ENCODE data around the gene ARHGDIG. TPM values are rescaled to one million over a fixed set of nuclear protein-coding genes. Genes with fewer than 3 reads are reported as not detected.

ARHGDIG gene
- total RNA-seq, 1 experiment from 2014 or later = 5.9 TPM

DNA sequence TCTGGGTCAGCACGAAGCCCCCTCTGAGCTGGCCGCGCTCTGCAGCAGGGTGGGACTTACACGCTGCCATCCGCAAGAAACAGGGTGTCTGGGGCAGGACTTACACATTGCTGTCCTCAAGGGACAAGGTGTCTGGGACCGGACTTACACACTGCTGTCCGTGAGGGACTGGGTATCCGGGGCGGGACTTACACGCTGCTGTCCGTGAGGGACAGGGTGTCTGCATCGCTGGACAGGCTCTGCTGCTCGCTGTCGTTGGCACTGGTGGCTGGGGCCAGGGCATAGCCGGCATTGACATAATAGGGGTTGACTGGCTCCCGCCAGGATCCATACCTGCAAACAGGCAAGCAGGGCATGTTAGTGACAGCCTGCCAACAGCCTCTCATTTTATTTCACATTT lies 34.0 kb downstream of the ARHGDIG start:
- no peak overlapping the region for H3K56ac ChIP-seq (ENCODE audit: insufficient read length, low read depth, low read length)
- H2BK15ac ChIP-seq (ENCODE audit: low read depth, low read length) = no peak overlapping the region
- no peak overlapping the region; the same call in 1 of the 2 replicates for H3K14ac ChIP-seq (ENCODE audit: insufficient read depth, low read length)
- H2BK20ac ChIP-seq (ENCODE audit: low read depth, low read length, poor library complexity, severe bottlenecking) = no peak overlapping the region
- WGBS (ENCODE audit: extremely low coverage, insufficient read length, low lambda C conversion rate) = no CpG with 5 or more reads among the region's 16 CpGs
- no peak overlapping the region for H3K27ac Mint-ChIP-seq
- H4K91ac ChIP-seq (ENCODE audit: insufficient read length, low read depth, low read length) = no peak overlapping the region
- no peak overlapping the region for H2BK5ac ChIP-seq (ENCODE audit: insufficient read length, low read length)
- DNase-seq = no peak
- no peaks in the 10 kb centered on the region for H3K23me2 ChIP-seq (ENCODE audit: insufficient read length, low read depth, low read length, poor library complexity, severe bottlenecking)
- H2BK120ac ChIP-seq (ENCODE audit: low read depth, low read length, poor library complexity, severe bottlenecking) = no peak overlapping the region
- no peak overlapping the region for H3K9ac ChIP-seq (ENCODE audit: extremely low read depth, insufficient read length, low read length)
- no peak overlapping the region for H3T11ph ChIP-seq (ENCODE audit: low read length)
- H4K5ac ChIP-seq (ENCODE audit: insufficient read length, low read depth, low read length) = no peak overlapping the region
- H3K79me1 ChIP-seq (ENCODE audit: insufficient read depth, low read depth, low read length, poor library complexity, severe bottlenecking) = no peaks in the 10 kb centered on the region
- no peaks in the 10 kb centered on the region for H3K9me3 Mint-ChIP-seq
- H3K27me3 ChIP-seq (ENCODE audit: insufficient read depth, low read length) = no peaks in the 10 kb centered on the region
- no peak overlapping the region for H3K4me3 Mint-ChIP-seq
- peaks cover 3% of the 10 kb centered on the region; the same call in 1 of the 2 replicates for H3K79me2 ChIP-seq (ENCODE audit: insufficient read depth, low read length)
- H2BK12ac ChIP-seq (ENCODE audit: insufficient read length, low read depth, low read length) = no peak overlapping the region
- no peak overlapping the region for H3K27ac ChIP-seq (ENCODE audit: insufficient read length, low read depth, low read length)
- no peak overlapping the region for H3K23ac ChIP-seq (ENCODE audit: insufficient read length, low read depth, low read length)
- H3K4me1 Mint-ChIP-seq = peaks cover 14 to 15% of the 10 kb centered on the region in 2 experiments
- peaks cover 10 to 45% (median 33%) of the 10 kb centered on the region in 3 experiments; a peak in 6 of 7 replicates for H3K36me3 Mint-ChIP-seq (ENCODE audit: insufficient read depth in 1 of 3, low read depth in 3 of 3)
- H4K8ac ChIP-seq (replicated peaks; ENCODE audit: insufficient read length, low read depth, low read length) = no peak overlapping the region
- H3K27me3 Mint-ChIP-seq (ENCODE audit: low read depth) = no peaks in the 10 kb centered on the region
- no peak for TF ChIP-seq CTCF (conservative IDR thresholded peaks at IDR 0.05)
- H2AK5ac ChIP-seq (ENCODE audit: insufficient read length, low read length) = no peak overlapping the region
- H3K4ac ChIP-seq (ENCODE audit: low read depth, low read length) = no peak overlapping the region
- H3K4me2 ChIP-seq (ENCODE audit: insufficient read depth, insufficient read length, low read length) = no peak overlapping the region
- no peak overlapping the region for H3K18ac ChIP-seq (ENCODE audit: insufficient read length, low read depth, low read length)
- H4K20me1 ChIP-seq (ENCODE audit: control insufficient read depth, insufficient read depth, insufficient read length) = no peaks in the 10 kb centered on the region
- H3K4me1 ChIP-seq (ENCODE audit: insufficient read depth, low read length) = no peaks in the 10 kb centered on the region; the same call in 1 of the 2 replicates
- H3K9me3 ChIP-seq (ENCODE audit: control insufficient read depth, low read depth, low read length) = no peaks in the 10 kb centered on the region
- H2AFZ ChIP-seq (ENCODE audit: low read length) = no peak overlapping the region

Data from H9 (cell line).